T-helper 2 cell treated with Interferon-gamma antibody and Interleukin-4, amounts not matched to agents 100 ng/mL and 5 ng/mL, for 36 hours (primary cell): ENCODE measurements around the gene INHBC. TPM values are rescaled to one million over a fixed set of nuclear protein-coding genes. Genes with fewer than 3 reads are reported as not detected.

Experiments
- intact Hi-C: fragments of 100-400 bp; cut with micrococcal nuclease; formaldehyde crosslinking; loops from one replicate; pipeline ENCODE4 v1.15.1; 2023
- total RNA-seq: library from RNA; stranded (reverse); gene quantifications from 2 replicates; pipeline ENCODE4 v1.2.3, GENCODE V29; 2022

The INHBC gene
- total RNA-seq, 1 donor from 2014 or later, result not detected

DNA sequence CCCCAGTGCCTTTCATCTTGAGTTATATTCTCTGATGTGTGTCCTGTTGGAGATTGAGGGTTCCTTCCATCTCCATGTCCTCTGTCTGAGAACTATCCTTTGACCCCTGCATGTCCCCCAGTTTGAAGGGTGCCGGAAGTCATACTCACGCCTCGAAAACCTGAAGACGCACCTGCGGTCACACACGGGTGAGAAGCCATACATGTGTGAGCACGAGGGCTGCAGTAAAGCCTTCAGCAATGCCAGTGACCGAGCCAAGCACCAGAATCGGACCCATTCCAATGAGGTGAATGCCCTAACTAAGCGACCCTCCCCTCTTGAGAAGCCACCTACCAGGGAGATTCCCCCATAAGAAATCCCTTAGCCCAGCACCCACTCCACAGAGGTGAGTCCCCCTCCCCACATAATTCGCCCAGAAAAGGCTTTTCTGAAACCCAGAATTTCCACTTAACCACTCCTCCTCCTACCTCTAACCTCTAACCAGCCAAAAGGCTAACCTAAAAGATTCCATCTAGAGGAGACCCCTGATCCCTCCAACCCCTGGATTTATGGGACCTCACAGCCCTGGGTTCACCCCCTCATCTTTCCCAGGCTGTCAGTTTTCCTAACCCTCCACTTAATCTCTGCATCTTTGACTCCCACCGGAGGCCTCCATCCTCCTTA lies 32.8 kb downstream of the INHBC start:
- intact Hi-C loops, result no loop called here

DNA sequence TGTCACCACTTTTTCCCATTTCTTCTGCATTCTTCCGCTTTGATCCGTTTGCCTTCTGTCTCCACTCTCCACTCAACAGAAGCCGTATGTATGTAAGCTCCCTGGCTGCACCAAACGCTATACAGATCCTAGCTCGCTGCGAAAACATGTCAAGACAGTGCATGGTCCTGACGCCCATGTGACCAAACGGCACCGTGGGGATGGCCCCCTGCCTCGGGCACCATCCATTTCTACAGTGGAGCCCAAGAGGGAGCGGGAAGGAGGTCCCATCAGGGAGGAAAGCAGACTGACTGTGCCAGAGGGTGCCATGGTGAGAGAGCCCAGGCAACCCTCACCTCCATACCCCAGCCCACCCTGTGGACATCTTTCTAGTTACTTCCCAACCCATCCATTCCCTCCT lies 33.3 kb downstream of the INHBC start:
- intact Hi-C loops, result no loop called here

DNA sequence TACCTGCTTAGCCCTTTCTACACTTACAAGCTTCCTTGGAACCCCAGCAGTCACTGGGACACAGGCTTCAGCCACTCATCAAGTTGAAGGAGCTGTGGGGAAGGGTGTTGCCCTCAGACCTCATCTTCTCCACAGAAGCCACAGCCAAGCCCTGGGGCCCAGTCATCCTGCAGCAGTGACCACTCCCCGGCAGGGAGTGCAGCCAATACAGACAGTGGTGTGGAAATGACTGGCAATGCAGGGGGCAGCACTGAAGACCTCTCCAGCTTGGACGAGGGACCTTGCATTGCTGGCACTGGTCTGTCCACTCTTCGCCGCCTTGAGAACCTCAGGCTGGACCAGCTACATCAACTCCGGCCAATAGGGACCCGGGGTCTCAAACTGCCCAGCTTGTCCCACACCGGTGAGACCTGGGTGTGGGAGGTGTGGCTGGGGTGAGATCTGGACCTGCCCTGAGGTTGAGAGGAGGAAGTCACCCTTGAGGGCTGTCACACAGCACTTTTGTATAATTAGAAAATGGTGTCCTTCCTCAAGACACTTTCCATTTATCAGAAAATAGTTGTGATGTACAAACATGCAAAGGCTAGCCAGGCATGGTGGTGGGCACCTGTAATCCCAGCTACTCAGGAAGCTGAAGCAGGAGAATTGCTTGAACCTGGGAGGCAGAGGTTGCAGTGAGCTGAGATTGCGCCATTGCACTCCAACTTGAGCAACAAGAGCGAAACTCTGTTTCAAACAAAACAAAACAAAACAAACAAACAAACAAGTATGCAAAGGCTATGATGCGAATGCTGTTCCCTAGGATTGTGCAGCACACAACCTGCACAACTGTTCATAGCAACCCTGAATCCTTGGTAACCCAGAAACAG lies 34.9 kb downstream of the INHBC start:
- intact Hi-C loops, result no loop called here

DNA sequence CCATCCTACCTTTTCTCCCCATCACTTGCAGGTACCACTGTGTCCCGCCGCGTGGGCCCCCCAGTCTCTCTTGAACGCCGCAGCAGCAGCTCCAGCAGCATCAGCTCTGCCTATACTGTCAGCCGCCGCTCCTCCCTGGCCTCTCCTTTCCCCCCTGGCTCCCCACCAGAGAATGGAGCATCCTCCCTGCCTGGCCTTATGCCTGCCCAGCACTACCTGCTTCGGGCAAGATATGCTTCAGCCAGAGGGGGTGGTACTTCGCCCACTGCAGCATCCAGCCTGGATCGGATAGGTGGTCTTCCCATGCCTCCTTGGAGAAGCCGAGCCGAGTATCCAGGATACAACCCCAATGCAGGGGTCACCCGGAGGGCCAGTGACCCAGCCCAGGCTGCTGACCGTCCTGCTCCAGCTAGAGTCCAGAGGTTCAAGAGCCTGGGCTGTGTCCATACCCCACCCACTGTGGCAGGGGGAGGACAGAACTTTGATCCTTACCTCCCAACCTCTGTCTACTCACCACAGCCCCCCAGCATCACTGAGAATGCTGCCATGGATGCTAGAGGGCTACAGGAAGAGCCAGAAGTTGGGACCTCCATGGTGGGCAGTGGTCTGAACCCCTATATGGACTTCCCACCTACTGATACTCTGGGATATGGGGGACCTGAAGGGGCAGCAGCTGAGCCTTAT lies 35.8 kb downstream of the INHBC start:
- intact Hi-C loops, result no loop called here

DNA sequence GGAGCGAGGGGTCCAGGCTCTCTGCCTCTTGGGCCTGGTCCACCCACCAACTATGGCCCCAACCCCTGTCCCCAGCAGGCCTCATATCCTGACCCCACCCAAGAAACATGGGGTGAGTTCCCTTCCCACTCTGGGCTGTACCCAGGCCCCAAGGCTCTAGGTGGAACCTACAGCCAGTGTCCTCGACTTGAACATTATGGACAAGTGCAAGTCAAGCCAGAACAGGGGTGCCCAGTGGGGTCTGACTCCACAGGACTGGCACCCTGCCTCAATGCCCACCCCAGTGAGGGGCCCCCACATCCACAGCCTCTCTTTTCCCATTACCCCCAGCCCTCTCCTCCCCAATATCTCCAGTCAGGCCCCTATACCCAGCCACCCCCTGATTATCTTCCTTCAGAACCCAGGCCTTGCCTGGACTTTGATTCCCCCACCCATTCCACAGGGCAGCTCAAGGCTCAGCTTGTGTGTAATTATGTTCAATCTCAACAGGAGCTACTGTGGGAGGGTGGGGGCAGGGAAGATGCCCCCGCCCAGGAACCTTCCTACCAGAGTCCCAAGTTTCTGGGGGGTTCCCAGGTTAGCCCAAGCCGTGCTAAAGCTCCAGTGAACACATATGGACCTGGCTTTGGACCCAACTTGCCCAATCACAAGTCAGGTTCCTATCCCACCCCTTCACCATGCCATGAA lies 36.5 kb downstream of the INHBC start:
- intact Hi-C loops, result no loop called here

DNA sequence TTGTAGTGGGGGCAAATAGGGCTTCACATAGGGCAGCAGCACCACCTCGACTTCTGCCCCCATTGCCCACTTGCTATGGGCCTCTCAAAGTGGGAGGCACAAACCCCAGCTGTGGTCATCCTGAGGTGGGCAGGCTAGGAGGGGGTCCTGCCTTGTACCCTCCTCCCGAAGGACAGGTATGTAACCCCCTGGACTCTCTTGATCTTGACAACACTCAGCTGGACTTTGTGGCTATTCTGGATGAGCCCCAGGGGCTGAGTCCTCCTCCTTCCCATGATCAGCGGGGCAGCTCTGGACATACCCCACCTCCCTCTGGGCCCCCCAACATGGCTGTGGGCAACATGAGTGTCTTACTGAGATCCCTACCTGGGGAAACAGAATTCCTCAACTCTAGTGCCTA lies 37.1 kb downstream of the INHBC start:
- intact Hi-C loops, result no loop called here

DNA sequence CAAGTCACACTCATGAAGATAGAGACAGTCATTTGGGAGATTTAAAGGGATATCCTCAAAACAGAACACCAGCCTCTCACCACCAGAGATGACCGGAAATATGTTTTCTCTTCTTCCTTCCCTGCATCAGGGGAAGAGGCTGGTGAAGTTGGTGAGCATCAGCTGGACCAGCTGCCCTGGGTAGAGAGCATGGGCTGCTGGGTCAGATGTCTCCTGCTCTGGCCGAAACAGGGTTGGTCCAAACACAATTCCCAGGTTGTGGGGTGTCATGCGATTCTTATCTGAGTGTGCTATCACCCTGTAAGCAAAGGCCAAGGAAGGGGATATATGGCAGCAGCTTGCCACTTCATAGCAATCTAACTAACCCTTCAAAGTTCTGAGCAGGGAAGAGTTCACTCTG lies 37.8 kb downstream of the INHBC start:
- intact Hi-C loops, result no loop called here

DNA sequence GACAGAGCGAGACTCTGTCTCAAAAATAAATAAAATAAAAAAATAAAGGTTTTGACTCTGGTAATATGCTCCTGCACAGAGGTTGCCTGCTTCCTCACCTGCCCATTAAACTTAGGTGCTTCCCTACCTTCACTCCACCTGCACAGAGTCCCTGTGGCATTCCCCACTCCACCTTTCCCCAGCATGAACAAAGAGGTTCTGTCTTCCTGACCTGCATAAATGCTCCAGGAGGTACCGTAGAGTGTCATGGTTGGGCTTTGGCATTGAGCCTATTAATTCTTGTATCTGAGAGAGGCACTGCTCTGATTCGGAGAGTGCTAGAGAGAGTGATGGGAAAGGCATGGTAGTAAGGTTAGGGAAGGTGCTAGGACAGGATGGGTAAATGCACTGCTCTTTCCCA lies 38.8 kb downstream of the INHBC start:
- intact Hi-C loops, result no loop called here

DNA sequence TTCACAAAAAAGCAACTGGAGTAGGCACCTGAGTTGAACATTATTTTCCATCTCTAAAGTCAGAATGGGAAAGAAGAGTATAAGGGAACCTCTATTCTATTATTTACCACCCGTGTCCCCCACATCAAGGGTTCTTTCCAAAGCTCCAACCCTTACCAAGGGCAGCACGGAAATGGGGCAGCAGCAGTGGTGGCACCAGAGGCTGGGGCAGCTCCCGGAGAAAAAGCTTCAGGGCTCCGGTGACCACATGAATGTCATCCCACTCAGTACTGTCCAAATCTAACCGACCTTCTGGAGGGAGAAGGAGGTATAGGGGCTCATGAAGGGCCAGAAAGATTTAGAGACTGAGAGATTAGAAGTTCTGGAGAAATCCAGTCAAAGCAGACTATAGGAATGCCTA lies 39.3 kb downstream of the INHBC start:
- intact Hi-C loops, result no loop called here

DNA sequence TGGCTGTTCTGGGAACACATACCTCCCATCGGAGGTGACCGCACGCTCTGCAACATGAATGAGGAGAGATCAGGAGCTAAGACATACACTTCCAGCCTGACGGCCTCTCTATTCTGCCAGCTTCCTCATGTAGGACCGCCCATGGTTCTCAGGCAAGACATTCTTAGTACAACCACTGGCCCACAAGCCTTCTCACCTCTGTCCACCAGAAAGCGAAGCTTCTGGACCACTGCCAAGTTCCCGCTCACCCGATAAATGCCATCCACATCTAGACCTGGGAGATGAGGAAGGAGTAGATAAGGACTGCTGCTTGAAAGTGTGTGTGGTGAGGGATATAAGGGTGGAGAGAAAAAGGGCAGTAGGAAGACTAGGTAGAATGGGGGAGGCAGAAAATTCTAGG lies 39.8 kb downstream of the INHBC start:
- intact Hi-C loops, result no loop called here

DNA sequence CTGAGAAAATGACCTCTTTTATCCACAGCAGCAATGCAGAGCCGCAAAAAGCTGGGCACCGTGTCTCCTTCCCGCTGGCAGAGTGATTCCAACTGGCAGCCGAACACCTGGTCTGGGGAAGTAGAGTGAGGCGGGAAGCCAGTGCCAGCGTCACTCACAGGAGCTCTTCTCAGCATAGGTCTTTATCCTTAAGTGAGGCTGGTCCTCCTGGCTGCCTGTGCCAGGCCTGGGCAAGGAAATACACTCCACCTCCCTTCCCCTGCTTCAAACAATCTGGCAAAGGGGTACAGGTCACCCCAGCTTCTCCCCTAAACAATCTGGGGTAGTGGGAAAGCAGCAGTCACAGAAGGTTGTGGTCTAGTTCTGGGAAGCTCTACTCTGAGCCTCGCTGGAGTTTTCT lies 40.3 kb downstream of the INHBC start:
- intact Hi-C loops, result loop anchor here (5.0 kb wide), 3 partner anchors 147 to 363 kb away; partner anchors contain the start of genes CDK4 and STAT6

DNA sequence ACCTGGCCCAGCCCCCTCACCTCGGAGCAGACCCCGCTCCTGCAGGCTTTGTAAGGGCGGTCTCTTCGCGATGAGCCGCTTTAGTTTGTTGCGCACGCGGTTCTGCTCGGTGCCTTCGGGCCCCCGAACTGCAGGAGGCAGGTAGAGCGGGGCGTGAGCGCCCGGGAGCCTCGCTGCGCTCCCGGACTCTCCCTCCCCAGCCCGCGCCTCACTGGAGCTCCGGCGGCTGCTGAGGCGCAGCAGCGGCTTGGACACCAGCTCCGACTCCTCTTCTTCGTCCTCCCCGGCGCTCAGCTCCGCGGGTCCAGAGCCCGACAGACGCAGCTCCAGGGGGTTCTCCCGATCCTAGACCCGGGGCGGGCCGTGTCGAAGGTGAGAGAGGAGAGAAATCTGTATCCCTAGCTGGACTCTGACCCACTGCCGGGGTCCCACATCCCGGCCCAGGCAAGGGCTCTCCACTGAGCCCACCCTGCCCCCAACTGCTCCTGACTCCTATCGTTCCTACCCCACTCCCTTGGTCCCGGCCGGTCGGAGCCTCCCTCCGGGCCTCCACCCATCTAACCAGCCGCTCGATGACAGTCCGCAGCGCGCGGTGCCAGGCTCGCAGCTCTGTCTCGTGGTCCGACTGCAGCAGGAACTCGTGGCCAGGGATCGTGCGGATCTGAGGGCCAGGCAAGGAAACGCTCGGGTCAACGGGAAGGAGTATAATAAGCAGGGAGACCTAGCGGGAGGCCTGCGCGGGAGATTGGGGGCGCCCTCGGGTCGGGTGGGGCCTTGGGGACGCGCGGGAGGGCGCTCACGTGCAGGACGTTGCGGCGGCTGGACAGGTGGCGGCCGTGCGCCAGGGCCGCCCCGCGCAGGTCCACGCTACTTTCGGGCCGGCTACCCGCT lies 40.9 kb downstream of the INHBC start:
- intact Hi-C loops, result loop anchor here (5.0 kb wide), 3 partner anchors 147 to 363 kb away; partner anchors contain the start of genes CDK4 and STAT6

DNA sequence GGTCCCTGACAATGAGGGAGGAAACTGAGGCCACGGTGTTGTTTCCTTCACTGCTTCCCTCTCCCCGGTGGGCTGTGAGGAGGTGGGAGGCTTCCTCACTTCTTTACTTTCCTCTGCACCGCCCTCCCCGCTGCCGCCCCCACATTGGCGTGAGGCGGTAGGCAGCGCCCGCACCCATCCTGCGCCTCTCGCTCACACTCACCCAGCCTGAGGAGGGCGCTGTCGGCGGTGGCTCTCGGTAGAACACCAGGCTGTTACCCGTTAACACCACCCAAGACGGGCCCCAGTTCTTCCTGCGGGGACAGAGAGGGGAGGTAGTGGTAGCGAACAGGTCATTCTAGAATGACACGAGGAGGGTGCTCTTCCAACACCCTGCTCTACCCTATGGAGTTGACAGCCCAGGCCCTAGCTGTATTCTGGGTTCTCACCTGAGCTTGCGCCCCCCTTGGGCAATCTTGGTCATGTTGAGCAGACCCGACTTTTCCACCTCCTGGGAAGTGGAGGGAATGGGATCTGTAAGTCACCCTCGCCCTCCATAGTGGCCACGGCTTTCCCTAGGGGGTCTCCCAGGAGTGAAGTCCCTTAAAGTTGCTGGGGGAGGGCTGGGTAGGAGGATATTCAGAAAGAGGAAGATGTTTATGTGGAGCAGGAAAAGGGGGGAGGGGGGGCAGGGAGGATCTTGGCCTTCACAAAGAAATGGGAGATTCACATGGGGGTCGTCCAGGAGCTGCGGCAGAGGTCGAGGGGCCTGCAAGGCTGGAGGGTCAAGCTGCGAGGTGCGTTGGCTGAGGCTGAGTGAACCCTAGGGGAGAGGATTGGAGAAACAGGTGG lies 41.8 kb downstream of the INHBC start:
- intact Hi-C loops, result loop anchor here (5.0 kb wide), 3 partner anchors 146 to 364 kb away; partner anchors contain the start of genes CDK4 and STAT6

DNA sequence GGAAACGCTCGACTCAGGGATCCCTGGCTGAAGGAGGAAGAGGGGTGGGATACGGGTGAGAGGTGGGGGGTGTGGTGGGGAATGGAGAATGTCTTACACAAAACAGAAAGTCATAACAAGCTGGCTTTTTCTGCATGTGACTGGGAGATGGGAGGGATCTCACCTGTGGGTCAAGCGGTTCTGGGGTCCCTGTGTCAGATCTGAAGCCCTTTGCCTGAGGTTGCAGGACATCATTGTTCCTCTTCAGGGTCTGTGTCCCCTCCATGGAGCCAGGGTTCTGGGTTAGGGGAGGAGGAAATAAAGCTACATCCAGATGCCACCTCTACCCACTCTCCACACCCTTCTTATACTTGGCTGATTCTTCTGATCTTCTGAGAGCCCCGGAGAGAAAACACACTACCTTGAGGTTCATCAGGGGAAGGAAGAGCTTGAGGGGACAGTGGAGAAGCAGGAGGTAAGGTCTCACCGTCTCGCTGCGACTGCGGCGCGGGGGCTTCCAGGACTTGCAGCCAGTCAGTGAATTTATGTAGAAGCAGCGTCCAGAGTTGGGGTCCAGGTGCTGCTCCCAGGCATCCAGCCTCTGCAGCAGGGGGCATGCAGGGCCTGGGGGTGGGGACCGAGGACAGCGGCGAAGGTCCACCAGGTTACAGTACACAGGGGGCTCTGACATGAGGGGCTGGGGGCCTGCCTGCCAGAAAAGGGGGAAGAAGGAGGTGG lies 42.6 kb downstream of the INHBC start:
- intact Hi-C loops, result loop anchor here (1.0 to 5.0 kb wide), 5 partner anchors 15 to 365 kb away; partner anchors contain the start of genes CDK4, R3HDM2 and STAT6

DNA sequence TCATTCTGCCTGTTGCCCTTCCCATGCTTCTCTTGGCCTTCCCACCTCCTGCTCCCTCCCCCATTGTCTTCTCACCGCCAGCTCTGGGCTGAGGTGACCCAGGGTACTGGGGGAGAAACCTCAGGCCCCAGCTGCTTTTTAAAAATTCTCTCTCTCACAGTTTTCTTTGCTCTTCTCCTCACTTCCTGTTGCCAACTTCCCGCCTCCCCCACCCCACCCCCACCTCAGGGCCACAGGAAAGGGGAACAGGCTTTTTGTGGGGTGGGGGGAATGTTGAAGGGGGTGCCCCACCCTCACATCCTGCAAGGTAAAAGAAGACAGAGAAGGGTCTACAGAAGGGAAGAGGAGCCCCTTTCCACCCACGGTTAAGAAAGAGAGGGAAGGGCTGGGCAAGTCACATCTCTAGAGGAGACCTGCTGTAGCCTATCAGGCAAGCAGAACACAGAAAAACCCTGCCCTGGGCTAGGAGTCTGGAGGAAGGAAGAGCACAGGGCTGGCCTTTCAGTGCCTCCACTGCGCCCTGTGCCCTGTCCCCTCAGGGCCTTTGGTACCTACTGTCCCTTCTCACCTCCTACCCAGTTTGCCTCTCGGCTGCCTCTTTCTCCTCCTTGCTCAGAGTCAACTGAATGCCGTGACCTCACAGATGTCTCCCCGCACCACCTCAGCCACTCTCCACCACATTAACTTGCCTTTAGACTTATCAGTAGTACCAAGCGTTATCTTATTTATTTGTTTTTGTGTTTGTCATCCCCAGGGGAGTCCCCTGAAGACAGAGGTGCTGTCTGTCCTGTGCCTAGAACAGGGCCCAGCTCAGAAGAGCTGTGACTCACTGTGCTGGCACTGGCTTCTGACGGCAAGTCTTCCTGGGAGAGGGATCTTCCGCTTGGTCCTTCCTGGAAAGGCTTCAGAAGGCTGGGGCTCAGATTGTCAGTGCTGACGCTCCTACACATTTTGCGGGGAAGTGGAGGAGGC lies 43.4 kb downstream of the INHBC start:
- intact Hi-C loops, result loop anchor here (1.0 to 5.0 kb wide), 6 partner anchors 9 to 366 kb away; partner anchors contain the start of genes CDK4, R3HDM2 and STAT6

DNA sequence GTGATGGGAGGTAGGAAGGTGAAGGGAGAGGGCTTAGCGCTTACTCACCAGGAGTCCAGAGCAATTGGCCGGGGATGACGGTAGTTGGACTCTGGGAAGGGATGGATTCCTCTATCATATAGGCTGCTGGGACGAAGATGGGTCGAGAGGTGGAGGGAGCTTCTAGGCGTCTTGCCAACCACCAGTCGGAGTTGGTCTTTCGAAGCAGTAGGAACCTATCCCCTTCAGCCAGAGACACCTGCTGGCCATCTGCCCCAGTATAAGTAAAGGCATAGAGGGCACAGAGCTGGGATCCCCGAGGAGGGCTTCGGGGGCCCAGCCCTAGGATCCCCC lies 44.4 kb downstream of the INHBC start:
- intact Hi-C loops, result loop anchor here (1.0 to 5.0 kb wide), 4 partner anchors 41 to 367 kb away; partner anchors contain the start of genes CDK4, DDIT3 and STAT6

DNA sequence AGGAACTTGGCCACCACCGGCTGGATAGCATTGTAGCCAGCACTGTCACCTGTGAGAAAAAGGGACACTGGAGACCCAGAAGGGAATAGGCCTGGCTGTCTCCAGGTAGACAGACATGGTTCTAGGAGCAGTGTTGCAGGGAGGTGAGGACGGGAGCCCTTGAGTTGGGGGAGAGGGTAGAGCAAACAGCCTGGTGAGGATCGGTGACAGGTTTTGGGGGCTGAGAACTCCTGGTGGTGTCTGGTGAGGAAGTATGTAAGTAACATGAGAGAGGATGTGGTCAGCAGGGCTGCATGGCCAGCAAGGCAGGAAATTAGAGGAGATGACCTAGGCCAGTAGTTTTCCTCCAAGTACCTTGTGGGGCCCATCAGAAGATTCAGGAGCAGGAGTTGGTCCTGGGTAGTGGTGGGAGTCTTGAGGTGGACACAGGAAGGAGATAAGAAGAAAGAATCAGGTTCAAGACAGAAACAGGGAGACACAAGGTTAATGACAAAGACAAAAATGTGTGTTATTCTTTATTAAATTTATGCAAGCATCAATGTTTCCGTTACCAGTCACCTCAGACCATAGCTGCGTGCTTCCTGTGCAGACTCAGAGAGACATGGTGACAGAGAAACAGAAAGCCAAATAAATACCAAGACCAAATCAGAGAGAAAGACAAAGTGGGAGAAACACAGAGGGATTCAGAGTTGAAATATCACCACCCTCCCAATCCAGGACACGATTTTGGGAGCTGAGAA lies 45.0 kb downstream of the INHBC start, which contains the start of gene ARHGAP9:
Gene ARHGAP9 (minus strand): TSS at position 491 of the 740 bp plus-strand sequence. CDS start 460 bp downstream, at position 31.
- intact Hi-C loops, result loop anchor here (1.0 to 5.0 kb wide), 4 partner anchors 41 to 367 kb away; partner anchors contain the start of genes CDK4, DDIT3 and STAT6
